Skeletal muscle satellite cell (primary cell): ENCODE measurements around the gene ANK3. TPM values are rescaled to one million over a fixed set of nuclear protein-coding genes. Genes with fewer than 3 reads are reported as not detected.

ENCODE experiments used
- H3K27me3 ChIP-seq: 2 replicates; pipeline ENCODE4 v1.7.0; 2013; ENCODE audit warnings: low read length; ENCODE audit not compliant: control insufficient read depth, insufficient read depth
- H3K36me3 ChIP-seq: 2 replicates; pipeline ENCODE4 v1.7.0; 2013; ENCODE audit warnings: mild to moderate bottlenecking, control low read depth, low read length; ENCODE audit not compliant: insufficient read depth
- H3K4me1 ChIP-seq: 2 replicates; pipeline ENCODE4 v1.7.0; 2013; ENCODE audit warnings: low read length; ENCODE audit not compliant: control insufficient read depth, insufficient read depth
- H3K4me2 ChIP-seq: 2 replicates; pipeline ENCODE4 v1.7.0; 2013; ENCODE audit warnings: mild to moderate bottlenecking, low read length
- H3K4me3 ChIP-seq: 2 replicates; pipeline ENCODE4 v1.7.0; 2013; ENCODE audit warnings: low read length
- H3K9ac ChIP-seq: 2 replicates; pipeline ENCODE4 v1.7.0; 2013; ENCODE audit warnings: mild to moderate bottlenecking, low read depth, low read length, moderate library complexity
- H3K9me3 ChIP-seq: replicated peaks from 2 replicates; pipeline ENCODE4 v1.7.0; 2013; ENCODE audit warnings: mild to moderate bottlenecking, control low read depth, low read length
- total RNA-seq: library from RNA; depleted of rRNA; stranded (reverse); fragments of >200 nt; gene quantifications from 2 replicates; pipeline ENCODE4 v1.2.3, GENCODE V29; 2012; rRNA removed

ANK3 gene
- 1.3 and 5.3 TPM in 2 replicates for total RNA-seq

DNA sequence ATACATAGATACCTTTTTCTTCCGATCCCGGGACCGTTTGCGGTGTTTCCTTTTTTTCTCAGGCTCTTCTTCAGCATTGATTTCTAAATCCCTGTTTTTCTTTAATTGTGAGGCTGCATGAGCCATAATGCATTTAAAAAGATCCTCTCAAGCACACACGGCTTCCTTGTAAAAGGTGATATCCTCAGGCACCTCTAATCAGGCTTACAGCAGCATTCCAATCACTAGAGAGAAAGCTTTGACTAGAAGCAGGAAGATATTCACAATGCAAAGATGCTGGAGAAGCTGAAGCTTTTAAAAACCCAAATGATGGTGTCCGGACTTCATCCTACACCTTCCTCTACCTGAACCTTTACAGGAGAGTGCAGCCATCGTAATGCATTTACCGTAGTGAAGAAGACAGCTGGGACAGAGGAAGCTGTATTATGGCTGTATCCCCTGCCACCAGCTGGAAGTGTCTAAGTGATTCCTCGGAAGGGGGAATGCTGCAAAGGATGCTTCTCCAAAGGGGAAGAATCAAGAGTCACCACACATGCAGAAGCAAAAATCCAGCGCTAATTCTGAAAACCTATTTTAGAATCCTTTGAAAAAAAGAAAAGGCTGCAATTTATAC is at the start of gene ANK3:
Gene ANK3, minus strand, starts transcription at position 463 of the 613 bp plus-strand sequence. Its CDS starts 337 bp downstream, at position 126.
- Histone ChIP-seq H3K9ac (no peak within 1 kb of the TSS), H3K4me2 (no peak within 1 kb of the TSS), H3K36me3 (no peaks in the 10 kb centered on the region), H3K4me1 (peaks cover 24% of the 10 kb centered on the region), H3K9me3 (no peaks in the 10 kb centered on the region), H3K4me3 (no peak within 1 kb of the TSS), H3K27me3 (no peaks in the 10 kb centered on the region)

GRCh38 chr10:60434418-60435046 is 44.9 kb upstream of the ANK3 start:
- Histone ChIP-seq H3K36me3 (no peaks in the 10 kb centered on the region), H3K4me2 (no peak overlapping the region), H3K9me3 (no peaks in the 10 kb centered on the region), H3K4me1 (peaks cover 39% of the 10 kb centered on the region), H3K4me3 (no peak overlapping the region), H3K27me3 (no peaks in the 10 kb centered on the region), H3K9ac (no peak overlapping the region)

GRCh38 chr10:60433684-60434083 is 44.0 kb upstream of the ANK3 start:
- Histone ChIP-seq H3K9me3 (no peaks in the 10 kb centered on the region), H3K4me3 (no peak overlapping the region), H3K36me3 (no peaks in the 10 kb centered on the region), H3K9ac (peak overlapping the region; percentile 2), H3K4me1 (peaks cover 48% of the 10 kb centered on the region), H3K4me2 (no peak overlapping the region), H3K27me3 (no peaks in the 10 kb centered on the region)

DNA sequence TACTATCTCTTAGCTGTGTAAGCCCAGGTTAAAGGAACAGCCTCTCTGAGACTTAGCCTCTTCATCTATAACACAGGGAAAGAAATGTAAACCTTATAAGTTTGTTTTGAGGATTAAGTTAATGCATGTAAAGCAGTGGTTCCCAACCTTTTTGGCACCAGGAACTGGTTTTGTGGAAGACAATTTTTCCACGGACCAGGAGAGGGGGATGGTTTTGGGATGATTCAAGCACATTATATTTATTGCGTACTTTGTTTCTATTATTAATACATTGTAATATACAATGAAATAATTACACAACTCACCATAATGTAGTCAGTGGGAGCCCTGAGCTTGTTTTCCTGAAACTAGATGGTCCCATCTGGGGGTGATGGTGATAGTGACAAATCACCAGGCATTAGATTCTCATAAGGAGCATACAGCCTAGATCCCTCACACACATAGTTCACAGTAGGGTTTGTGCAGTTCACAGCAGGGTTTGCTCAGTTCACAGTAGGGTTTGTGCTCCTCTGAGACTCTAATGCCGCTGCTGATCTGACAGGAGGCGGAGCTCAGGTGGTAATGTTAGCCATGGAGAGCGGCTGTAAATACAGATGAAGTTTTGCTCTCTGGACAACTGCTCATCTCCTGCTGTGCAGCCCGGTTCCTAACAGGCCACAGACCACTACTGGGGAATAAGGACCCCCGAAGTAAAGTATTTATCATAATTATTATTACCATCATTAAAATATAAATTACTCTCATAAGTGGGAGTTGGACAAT is 41.3 kb upstream of the ANK3 start:
- peaks cover 73% of the 10 kb centered on the region for H3K4me1 ChIP-seq
- H3K4me2 ChIP-seq: no peak overlapping the region
- no peaks in the 10 kb centered on the region for H3K9me3 ChIP-seq
- no peaks in the 10 kb centered on the region for H3K36me3 ChIP-seq
- peak overlapping the region; percentile 68 for H3K9ac ChIP-seq
- H3K27me3 ChIP-seq: no peaks in the 10 kb centered on the region
- no peak overlapping the region for H3K4me3 ChIP-seq

- Histone ChIP-seq H3K36me3 (no peaks in the 10 kb centered on the region), H3K9ac (peak overlapping the region; percentile 68), H3K27me3 (no peaks in the 10 kb centered on the region), H3K4me1 (peaks cover 83% of the 10 kb centered on the region), H3K9me3 (no peaks in the 10 kb centered on the region), H3K4me3 (peak overlapping the region; percentile 18), H3K4me2 (peak overlapping the region; percentile 59)
Observed at GRCh38 chr10:60430017-60430416, 40.3 kb upstream of the ANK3 start.

DNA sequence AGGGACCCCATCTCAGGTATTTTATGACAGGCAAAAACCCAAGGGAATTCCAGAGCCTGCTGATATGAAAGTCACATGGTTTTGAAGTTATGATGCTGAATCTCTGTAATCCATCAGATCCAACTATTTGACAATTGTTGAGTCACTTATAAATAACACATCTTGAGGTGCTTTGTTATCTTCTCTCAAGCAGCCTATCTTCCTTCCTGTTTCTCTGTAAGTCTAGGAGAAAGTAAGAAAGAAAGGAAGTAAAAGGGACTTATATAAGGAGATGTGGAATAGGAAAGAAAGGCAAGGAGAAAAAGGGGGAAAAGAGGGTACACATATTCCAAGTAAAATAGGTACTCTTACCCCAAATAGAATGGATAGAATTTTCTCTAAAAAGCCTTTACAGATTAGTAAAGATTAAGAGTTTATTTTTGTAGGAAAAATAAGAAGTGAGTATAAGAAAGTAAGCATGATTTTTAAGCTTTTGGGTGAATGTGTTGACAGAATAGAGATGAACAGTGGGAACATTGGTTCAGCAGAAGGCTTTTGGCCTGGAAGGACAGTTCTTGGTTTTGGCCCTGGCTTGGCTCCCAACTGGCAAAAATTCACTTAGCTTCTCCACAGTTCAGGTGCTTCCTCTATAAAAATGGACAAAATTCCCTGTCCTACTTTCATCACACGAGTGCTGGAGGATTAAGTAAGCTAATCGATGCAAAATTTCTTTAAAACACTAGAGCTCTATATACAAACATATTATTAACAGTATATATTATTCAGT is 39.6 kb upstream of the ANK3 start:
- Histone ChIP-seq H3K36me3 (no peaks in the 10 kb centered on the region), H3K4me2 (peak overlapping the region; percentile 59), H3K4me3 (no peak overlapping the region), H3K9me3 (no peaks in the 10 kb centered on the region), H3K9ac (peak overlapping the region; percentile 68), H3K27me3 (no peaks in the 10 kb centered on the region), H3K4me1 (peaks cover 90% of the 10 kb centered on the region)

DNA sequence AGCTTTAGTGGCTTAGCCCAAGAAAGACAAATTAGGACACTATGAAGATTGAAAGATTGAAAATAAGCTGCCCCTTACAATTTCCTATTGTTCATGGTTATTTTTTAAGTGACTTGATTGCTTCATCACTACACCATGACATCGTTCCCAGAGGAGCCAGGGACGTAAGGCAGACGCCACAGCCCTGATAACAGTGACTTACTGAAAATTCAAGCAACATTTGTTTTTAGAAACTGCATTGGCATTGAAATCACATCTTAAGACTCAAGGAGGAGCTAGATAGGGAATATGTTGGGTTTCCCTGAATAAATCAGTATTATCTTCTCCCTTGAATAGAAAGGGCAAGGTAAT is 38.7 kb upstream of the ANK3 start:
- peaks cover 90% of the 10 kb centered on the region for H3K4me1 ChIP-seq
- no peak overlapping the region for H3K9ac ChIP-seq
- H3K36me3 ChIP-seq: no peaks in the 10 kb centered on the region
- no peak overlapping the region for H3K4me3 ChIP-seq
- H3K4me2 ChIP-seq: no peak overlapping the region
- no peaks in the 10 kb centered on the region for H3K9me3 ChIP-seq
- no peaks in the 10 kb centered on the region for H3K27me3 ChIP-seq

DNA sequence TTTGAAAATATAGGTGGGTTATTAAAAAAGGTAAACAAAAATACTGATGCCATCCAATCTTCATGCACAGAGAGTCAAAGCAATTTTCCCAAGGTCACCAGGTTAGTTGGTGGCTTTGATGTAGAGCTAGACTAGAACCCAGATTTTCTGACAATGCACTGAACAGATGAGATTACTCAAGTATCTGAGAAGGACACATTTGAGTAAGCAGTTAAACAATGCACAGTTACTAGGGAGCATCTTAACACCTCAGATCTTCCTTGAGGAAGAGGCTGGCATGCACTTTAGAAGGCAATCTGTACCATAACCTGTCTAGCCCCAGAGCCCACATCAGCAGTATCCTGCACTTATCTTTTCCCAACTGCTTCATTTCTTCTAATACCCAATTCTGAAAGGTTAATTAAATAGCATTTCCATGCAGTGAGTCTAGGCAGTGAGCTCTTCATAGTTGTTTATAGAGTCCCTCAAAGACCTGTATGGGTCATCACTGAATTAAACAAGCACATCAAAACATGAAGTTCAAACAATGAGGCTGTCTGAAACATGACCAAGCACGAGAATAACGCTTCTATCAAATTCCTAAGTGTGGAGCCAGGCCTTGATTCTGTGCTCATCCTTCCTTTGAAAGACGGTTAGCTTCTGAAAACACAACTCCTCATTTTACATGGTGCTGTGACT is 38.2 kb upstream of the ANK3 start:
- Histone ChIP-seq H3K4me1 (peaks cover 90% of the 10 kb centered on the region), H3K36me3 (no peaks in the 10 kb centered on the region), H3K9ac (no peak overlapping the region), H3K4me2 (no peak overlapping the region), H3K4me3 (no peak overlapping the region), H3K27me3 (no peaks in the 10 kb centered on the region), H3K9me3 (no peaks in the 10 kb centered on the region)

GRCh38 chr10:60427148-60427547 is 37.5 kb upstream of the ANK3 start:
- Histone ChIP-seq H3K4me3 (no peak overlapping the region), H3K36me3 (no peaks in the 10 kb centered on the region), H3K9me3 (no peaks in the 10 kb centered on the region), H3K4me1 (peaks cover 89% of the 10 kb centered on the region), H3K4me2 (no peak overlapping the region), H3K9ac (no peak overlapping the region), H3K27me3 (no peaks in the 10 kb centered on the region)

DNA sequence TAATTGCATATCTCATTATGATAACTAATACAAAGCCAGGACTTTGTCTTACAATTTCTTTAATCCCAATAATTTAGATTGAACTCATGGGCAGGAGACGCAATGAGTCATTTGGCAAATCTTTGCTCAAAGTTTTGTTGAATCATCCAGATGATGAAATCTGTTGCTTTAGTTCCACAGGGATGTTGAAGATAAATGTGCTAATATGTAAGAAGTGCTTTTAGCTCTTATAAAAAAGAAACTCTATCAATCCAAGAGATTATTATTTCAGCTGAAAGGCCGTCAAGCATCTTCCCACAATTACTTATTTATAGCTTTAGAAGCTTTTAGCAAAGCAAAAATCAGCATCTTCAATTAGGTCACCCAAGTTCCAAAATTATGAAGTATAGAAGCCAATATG is 36.8 kb upstream of the ANK3 start:
- no peaks in the 10 kb centered on the region for H3K36me3 ChIP-seq
- H3K27me3 ChIP-seq: no peaks in the 10 kb centered on the region
- peak overlapping the region; percentile 51 for H3K4me2 ChIP-seq
- H3K9ac ChIP-seq: peak overlapping the region; percentile 15
- H3K9me3 ChIP-seq: no peaks in the 10 kb centered on the region
- peaks cover 86% of the 10 kb centered on the region for H3K4me1 ChIP-seq
- H3K4me3 ChIP-seq: no peak overlapping the region
